Adrenal gland (tissue), 12 donors: ENCODE data around the gene CCDC6. TPM values are rescaled to one million over a fixed set of nuclear protein-coding genes. Genes with fewer than 3 reads are reported as not detected.

Experiments
- DNase-seq, 7 donors: peaks; one replicate each; pipeline ENCODE4 v3.0.0-alpha.2; 2019 to 2020
- H3K27ac ChIP-seq, 5 donors: fragments of 200-600 bp; sonication (generic) in 4 of 5; 1 replicate in 3 of 5; 2 replicates in 2 of 5; pipeline versions ENCODE4 v1.5.1 to v1.8.0; 2016 to 2020; ENCODE audit warnings: mild to moderate bottlenecking in 1 of 5
- H3K27me3 ChIP-seq: fragments of 200-600 bp; 2 replicates; pipeline ENCODE4 v1.8.0; 2021
- H3K36me3 ChIP-seq, 2 donors: fragments of 200-600 bp; replicated peaks in 1 of 2; 1 replicate in 1 of 2; 2 replicates in 1 of 2; pipeline versions ENCODE4 v1.5.1 to v1.8.0; 2018 to 2022
- H3K4me1 ChIP-seq, 2 donors: fragments of 200-600 bp; replicated peaks in 1 of 2; 1 replicate in 1 of 2; 2 replicates in 1 of 2; pipeline versions ENCODE4 v1.5.1 to v1.8.0; 2018 to 2021
- H3K4me3 ChIP-seq, 4 donors: fragments of 200-600 bp; sonication (generic) in 3 of 4; one replicate each; pipeline ENCODE4 v1.5.1; 2016 to 2018
- H3K9me3 ChIP-seq, 3 donors: fragments of 200-600 bp; sonication (generic) in 1 of 3; replicated peaks in 1 of 3; 1 replicate in 2 of 3; 2 replicates in 1 of 3; pipeline versions ENCODE4 v1.5.1 to v1.8.0; 2016 to 2021
- CTCF ChIP-seq, 6 experiments: fragments of 450-650 bp in 4 of 6; fragments of 200-600 bp in 2 of 6; sonication (generic) in 1 of 6; IDR thresholded peaks; 1 replicate in 5 of 6; 2 replicates in 1 of 6; pipeline versions ENCODE4 v1.5.1 to v1.8.0; 2016 to 2021; ENCODE audit warnings: antibody characterized with exemption in 6 of 6, mild to moderate bottlenecking in 2 of 6, moderate library complexity in 1 of 6
- POLR2A ChIP-seq, 2 donors: fragments of 450-650 bp; IDR thresholded peaks; one replicate each; pipeline ENCODE4 v1.6.1; 2017; ENCODE audit warnings: antibody characterized with exemption in 2 of 2, mild to moderate bottlenecking in 2 of 2, moderate library complexity in 1 of 2
- WGBS, 4 donors: extraction: QIAGEN DNeasy Blood & Tissue Kit in 2 of 4; methylation state at CpG; one replicate each; pipeline versions ENCODE4 v1.1.5 to v1.1.7; 2013 to 2017; 5-methylcytosine and 5-hydroxymethylcytosine counted together
- intact Hi-C, 2 donors: fragments of 100-400 bp; cut with DNase I; formaldehyde crosslinking; loops; one replicate each; pipeline versions ENCODE4 v1.14.1 to v1.15.0; 2022 to 2023
- polyA plus RNA-seq, 3 donors: library from polyadenylated mRNA; stranded (reverse); fragments of 200-250 nt in 2 of 3; fragments of 350-450 nt in 1 of 3; fragmentation: Illumina TruSeq in 1 of 3; extraction: RNeasy Lipid Tissue Mini Kit (QIAGEN cat#74804) in 1 of 3; gene quantifications; one replicate each; pipeline ENCODE4 v1.2.3, GENCODE V29; 2013 to 2014
- total RNA-seq, 9 donors: library from RNA; depleted of rRNA in 4 of 9; stranded (reverse); fragments of >200 nt in 4 of 9; fragments of 120-200 nt in 1 of 9; fragmentation: NEBNext Ultra II Directional in 1 of 9; extraction: Animal tissue kit (Norgen Biotek cat#: 25700) in 1 of 9; gene quantifications; one replicate each; pipeline versions ENCODE4 v1.1.0 to v1.2.4, GENCODE V29; 2013 to 2023
- donor health status: healthy with polysubstance abuse.
- donor health status: Bipolar disorder and iron deficiency.
- donor health status: DM: yes; HTN: yes; CAD: no.
- donor health status: DM: no; HTN: no; CAD: no.
- donor health status: DM: no; HTN: no; CAD: no.
- donor health status: DM: yes; HTN: yes; CAD: no.

Gene CCDC6
- total and polyA plus RNA-seq, 12 donors, result 7.1 to 53.3 (median 32.9) TPM

GRCh38 chr10:59843748-59844147 is 62.6 kb downstream of the CCDC6 start:
- no peak for TF ChIP-seq CTCF (IDR thresholded peaks at IDR 0.05)
- no peak for TF ChIP-seq POLR2A (IDR thresholded peaks at IDR 0.05)
- Histone ChIP-seq H3K36me3 (peaks cover 0 to 8% of the 10 kb centered on the region in 2 donors), H3K9me3 (no peaks in the 10 kb centered on the region), H3K27ac (no peak overlapping the region), H3K27me3 (no peaks in the 10 kb centered on the region), H3K4me1 (no peaks in the 10 kb centered on the region), H3K4me3 (no peak overlapping the region)
- intact Hi-C loops, result no loop called here
- 79 to 87% (median 82%) methylated on average over 2 of the region's 2 CpGs for WGBS, 4 donors
- DNase-seq, result no peak

GRCh38 chr10:59839576-59839975 is 66.8 kb downstream of the CCDC6 start:
- Histone ChIP-seq H3K27me3 (no peaks in the 10 kb centered on the region), H3K4me1 (no peaks in the 10 kb centered on the region), H3K4me3 (no peak overlapping the region), H3K36me3 (no peaks in the 10 kb centered on the region), H3K9me3 (no peaks in the 10 kb centered on the region), H3K27ac (no peak overlapping the region)
- WGBS, 4 donors, result 85 to 92% (median 89%) methylated on average over 6 of the region's 6 CpGs
- no peak for DNase-seq
- TF ChIP-seq CTCF (IDR thresholded peaks at IDR 0.05) (no peak), POLR2A (IDR thresholded peaks at IDR 0.05) (no peak)
- intact Hi-C loops, result no loop called here

GRCh38 chr10:59838085-59838789 is 68.1 kb downstream of the CCDC6 start:
- no peak overlapping the region for H3K4me3 ChIP-seq
- H3K4me1 ChIP-seq, result no peaks in the 10 kb centered on the region
- TF ChIP-seq POLR2A (IDR thresholded peaks at IDR 0.05), result no peak
- TF ChIP-seq CTCF (IDR thresholded peaks at IDR 0.05), result no peak
- no peaks in the 10 kb centered on the region for H3K9me3 ChIP-seq
- no peaks in the 10 kb centered on the region for H3K36me3 ChIP-seq
- H3K27me3 ChIP-seq, result no peaks in the 10 kb centered on the region
- no peak for DNase-seq
- intact Hi-C loops, result no loop called here
- no peak overlapping the region for H3K27ac ChIP-seq
- 96 to 99% (median 97%) methylated on average over 2 of the region's 2 CpGs for WGBS, 4 donors

- H3K4me3 ChIP-seq, result no peak overlapping the region
- WGBS, 4 donors, result 85 to 92% (median 86%) methylated on average over 4 of the region's 4 CpGs
- no peaks in the 10 kb centered on the region for H3K9me3 ChIP-seq
- H3K27ac ChIP-seq, result no peak overlapping the region
- no peak for TF ChIP-seq CTCF (IDR thresholded peaks at IDR 0.05)
- TF ChIP-seq POLR2A (IDR thresholded peaks at IDR 0.05), result no peak
- no peaks in the 10 kb centered on the region for H3K4me1 ChIP-seq
- intact Hi-C loops, result loop anchor here in 1 of 2 donors (5.0 kb wide), 1 partner anchor 212 kb away; no protein-coding TSS in a partner anchor
- H3K36me3 ChIP-seq, result no peaks in the 10 kb centered on the region
- no peak for DNase-seq
- H3K27me3 ChIP-seq, result no peaks in the 10 kb centered on the region
These were observed 72.5 kb downstream of the CCDC6 start for GRCh38 chr10:59833810-59834209.
